ENCODE results near the gene RPS6KL1. TPM values are rescaled to one million over a fixed set of nuclear protein-coding genes. Genes with fewer than 3 reads are reported as not detected.

The RPS6KL1 gene
- total RNA-seq, 1 experiment from 2014 or later: 1.3 TPM

DNA sequence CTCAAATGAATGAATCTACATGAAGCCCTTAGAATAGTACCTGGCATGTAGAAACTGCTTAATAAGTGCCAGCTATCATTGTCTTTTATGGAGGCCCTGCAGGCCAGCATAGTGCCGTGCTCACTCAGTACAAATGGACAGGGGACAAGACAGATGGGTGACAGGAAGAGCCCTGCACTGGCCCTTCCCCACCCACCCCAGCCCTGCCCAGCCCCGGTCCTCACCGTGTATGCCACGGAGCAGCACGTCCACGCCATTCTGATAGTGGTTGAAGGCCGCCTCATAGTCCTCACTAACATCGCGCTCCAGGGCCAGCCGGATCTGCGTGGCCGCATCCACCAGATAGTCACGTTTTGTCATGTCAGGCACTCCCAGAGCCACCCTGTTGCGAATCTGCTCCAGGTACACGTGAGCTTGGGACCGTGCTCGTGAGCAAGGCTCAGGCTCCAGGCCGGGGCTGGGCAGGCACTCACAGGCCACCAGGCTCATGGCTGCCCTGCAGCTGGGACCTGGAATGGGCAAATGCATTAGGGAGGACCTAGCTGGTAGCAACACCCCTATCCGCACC, 1.9 kb downstream of the RPS6KL1 start:
- in situ Hi-C loops (cut with HindIII; ENCODE audit: low pct_unique_long_range_greater_than_20kb, low sequenced_read_pairs): no loop called here
- no peak for DNase-seq (ENCODE audit: low read depth, low spot score)

DNA sequence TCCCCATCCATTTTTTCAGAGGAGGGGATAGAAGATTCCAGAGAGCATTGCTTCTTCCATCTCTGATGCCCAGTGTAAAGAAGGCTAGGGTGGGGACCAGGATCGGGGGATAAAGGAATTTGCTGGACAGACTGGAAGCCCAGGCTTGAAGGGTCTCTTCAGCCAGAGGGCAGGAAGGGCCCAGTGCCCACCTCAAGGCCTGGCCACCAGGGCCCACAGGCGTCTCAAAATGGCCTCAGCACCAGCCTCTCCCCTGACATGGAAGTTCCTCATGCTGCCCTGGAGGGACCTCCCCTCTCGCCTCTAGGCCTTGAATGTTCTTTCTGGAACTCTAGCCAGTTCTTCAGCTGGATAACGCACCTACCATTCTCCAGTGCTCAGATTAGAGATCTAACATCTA, 2.8 kb downstream of the RPS6KL1 start:
- no peak for DNase-seq (ENCODE audit: low read depth, low spot score)
- in situ Hi-C loops (cut with HindIII; ENCODE audit: low pct_unique_long_range_greater_than_20kb, low sequenced_read_pairs): no loop called here

DNA sequence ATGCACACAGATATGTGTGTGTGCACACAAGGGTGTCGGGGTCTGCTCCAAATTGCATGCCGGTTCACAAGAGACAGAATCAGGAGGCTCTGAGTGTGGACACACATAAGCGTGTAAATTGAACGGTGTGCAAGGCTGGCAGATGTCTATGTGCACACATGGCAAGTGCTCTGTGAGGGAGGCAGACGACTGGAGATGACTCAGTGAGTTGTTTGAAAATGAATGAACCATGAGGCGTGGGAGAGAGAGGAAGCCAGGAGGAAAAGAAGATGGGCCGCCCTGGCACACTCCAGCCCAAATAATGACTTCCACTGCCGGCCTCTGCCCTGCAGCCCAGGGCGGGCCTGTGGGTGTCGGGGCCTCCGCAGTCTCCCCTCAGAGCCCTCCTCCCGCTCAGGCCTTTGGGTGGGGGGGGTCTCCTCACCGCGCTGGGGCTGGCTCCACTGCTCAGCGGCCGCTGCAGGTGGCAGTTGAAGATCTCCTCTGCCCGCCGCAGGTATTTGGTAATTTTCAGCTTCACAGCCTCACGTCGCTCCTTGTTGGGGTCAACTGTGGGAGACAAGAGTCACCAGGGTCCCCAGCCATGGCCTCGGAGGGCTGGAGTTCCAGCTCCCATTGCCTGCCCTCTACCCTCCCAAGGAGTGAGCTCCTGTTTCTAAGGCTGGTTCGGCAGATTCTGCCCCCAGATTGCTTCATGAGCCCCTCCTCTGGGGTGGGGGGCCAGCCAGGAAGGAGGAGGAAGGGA, 3.5 kb downstream of the RPS6KL1 start:
- in situ Hi-C loops (cut with HindIII; ENCODE audit: low pct_unique_long_range_greater_than_20kb, low sequenced_read_pairs): no loop called here
- DNase-seq (ENCODE audit: low read depth, low spot score): no peak

DNA sequence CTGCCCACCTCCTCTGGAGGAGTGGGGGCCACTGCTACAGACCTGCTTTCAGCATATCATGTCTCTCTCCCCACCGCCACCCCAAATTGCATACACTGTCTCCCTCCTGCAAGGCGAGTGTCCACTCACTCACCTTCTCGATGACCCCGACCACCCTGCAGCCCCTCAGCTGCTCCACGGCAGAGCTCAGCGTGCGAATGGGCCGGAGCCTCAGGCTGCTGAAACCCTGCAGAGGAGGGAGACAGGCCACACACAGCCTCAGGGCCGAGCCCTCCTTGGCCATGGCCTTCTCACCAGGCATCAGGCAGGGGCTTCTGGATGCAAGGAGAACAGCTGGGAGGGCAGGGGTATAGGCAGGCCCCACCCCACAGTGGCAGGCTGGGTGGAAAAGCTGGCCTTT, 4.7 kb downstream of the RPS6KL1 start:
- no peak for DNase-seq (ENCODE audit: low read depth, low spot score)
- in situ Hi-C loops (cut with HindIII; ENCODE audit: low pct_unique_long_range_greater_than_20kb, low sequenced_read_pairs): no loop called here

DNA sequence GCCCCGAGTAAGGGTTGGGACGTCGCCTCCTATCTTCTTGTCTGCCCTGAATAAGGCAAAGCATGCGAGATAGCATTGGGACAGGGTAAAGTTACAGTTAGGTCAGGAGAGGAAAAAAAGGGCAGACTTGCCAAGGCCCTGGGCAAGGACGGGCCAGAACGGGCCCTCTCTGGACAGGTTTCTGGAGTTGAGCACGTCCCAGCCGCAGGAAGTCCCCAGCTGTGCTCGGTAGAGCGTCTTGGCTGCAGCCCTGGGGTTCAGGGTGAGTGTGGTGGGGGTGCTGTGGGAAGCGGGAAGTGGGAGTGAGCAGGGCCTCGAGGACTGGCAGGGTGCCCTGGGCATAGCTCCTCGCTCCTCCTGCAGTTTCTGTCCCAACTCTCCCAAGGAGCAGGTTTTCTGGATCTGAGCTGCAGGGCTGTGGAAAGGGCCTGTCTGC, 5.4 kb downstream of the RPS6KL1 start:
- in situ Hi-C loops (cut with HindIII; ENCODE audit: low pct_unique_long_range_greater_than_20kb, low sequenced_read_pairs): no loop called here
- DNase-seq (ENCODE audit: low read depth, low spot score): no peak

DNA sequence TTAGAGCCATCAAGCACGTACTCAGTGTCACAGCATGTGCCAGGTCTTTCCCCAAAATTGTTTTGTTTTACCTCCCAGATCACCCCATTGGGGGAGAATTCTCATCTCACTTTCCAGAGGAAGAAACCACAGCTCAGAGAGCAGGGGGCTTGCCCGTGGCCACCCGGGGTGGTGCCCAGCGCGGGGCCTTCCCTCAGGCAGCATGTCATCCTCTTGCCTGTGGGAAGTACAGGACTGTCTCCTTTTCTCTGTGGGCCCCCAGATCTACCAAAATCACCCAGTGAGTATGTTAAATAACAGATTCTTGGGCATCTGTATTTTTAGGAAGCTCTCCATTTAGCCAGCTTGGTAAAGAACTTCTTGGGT, 5.9 kb downstream of the RPS6KL1 start:
- in situ Hi-C loops (cut with HindIII; ENCODE audit: low pct_unique_long_range_greater_than_20kb, low sequenced_read_pairs): no loop called here
- DNase-seq (ENCODE audit: low read depth, low spot score): no peak

DNA sequence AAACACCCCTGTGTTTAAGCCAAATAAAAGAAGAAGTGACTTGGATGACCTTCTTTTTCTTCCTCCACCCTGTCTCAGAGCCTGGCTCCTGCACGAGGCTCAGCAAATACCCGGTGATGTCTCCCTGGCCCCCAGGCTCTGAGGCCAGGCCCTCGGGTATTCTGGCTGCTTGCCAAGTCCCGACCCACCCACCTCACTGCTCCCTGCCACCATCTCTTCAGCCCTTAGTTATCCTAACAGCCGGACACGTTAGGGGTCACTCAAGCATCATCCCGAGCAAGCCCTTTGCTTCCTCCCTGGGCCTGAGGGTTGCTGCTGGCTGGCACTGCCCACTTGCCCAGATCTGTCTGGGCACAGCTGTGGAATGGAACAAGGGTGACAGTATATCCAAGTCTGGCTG, 7.2 kb downstream of the RPS6KL1 start:
- in situ Hi-C loops (cut with HindIII; ENCODE audit: low pct_unique_long_range_greater_than_20kb, low sequenced_read_pairs): no loop called here
- no peak for DNase-seq (ENCODE audit: low read depth, low spot score)

DNA sequence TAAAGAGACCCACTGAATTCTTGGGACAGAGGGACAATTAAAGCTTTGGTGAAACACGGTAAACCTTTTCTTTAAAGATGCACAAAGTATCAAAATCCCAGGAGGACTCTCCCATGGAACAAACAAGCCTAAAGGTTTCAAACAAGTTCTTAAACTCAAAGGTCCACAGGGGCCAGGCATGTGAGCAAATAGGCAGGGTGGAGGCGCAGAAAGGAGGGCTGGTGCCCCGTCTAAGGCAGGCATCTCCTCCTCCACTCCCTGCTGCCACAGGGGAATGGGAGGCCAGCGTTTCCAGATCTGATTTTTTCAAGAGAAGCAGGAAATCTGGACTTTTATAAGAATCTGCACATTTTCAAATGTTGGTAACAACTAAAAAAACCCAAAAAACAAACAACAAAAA, 7.6 kb downstream of the RPS6KL1 start:
- no peak for DNase-seq (ENCODE audit: low read depth, low spot score)
- in situ Hi-C loops (cut with HindIII; ENCODE audit: low pct_unique_long_range_greater_than_20kb, low sequenced_read_pairs): no loop called here

DNA sequence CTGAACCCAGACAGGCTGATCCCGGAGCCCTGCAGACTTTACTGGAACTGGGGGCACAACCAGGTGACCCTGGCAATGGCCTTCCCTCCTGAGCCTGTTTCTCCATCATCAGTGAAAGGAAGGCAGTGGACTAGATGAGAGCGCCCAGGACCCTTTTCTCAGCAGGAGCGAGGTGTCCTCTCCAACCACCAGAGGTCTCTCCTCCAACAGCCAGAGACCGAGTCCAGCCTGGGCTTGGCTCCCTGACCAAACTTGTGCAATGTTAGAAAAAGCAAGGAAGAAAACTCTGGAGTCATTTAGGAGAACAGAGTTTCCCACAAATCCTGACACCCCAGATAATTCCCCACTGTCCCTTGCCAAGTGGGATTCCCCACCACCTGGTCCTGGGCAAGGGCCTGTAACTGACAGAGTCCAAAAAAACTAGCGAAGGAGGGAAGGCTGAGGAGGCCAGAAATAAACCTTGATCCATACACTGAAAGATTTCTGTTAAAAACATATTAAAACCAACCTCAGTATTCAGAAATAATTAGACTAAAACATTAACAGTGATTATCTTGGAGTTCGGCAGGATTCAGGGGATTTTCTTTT, 9.0 kb downstream of the RPS6KL1 start:
- peak; percentile 83 for DNase-seq (ENCODE audit: low read depth, low spot score)
- in situ Hi-C loops (cut with HindIII; ENCODE audit: low pct_unique_long_range_greater_than_20kb, low sequenced_read_pairs): no loop called here

DNA sequence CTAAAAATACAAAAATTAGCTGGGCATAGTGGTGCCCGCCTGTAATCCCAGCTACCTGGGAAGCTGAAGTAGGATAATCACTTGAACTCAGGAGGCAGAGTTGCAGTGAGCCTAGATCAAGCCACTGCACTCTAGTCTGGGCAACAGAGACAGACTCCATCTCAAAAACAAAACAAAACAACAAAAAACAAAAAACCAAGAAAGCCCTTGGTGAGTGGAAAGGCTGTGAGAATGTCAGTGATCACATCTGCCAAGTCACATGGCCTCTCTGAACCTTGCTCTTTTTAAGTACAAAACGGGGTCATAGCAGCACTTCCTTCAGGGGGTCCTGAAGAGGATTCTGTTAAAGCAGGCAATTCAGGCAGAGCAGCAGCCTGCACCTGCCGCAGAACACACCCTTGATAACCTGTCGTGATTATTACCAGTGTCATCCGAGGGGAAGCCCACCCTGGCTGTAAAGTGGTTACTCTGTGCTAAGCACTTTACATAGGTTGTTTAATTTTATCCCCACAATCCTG, 9.6 kb downstream of the RPS6KL1 start:
- in situ Hi-C loops (cut with HindIII; ENCODE audit: low pct_unique_long_range_greater_than_20kb, low sequenced_read_pairs): no loop called here
- DNase-seq (ENCODE audit: low read depth, low spot score): no peak

DNA sequence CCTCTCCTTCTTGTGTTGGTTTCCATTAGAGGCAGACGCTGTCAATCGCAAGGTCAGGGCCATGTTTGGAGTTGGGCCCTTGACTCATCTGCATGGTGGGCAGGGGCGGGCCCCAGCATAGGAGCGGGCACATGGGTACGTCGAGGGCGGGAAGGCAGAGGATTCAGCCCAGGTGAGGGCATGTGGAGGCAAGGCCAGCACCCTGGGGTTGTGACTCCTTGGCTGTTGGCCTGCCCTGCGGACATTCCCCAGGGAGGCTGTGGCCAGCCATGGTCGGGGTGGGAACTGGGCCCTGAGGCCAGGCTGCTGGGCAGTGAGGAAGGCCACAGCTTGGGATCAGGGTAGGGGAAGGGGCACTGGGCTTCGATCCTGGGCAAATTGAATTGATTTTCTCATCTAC, 10.3 kb downstream of the RPS6KL1 start:
- in situ Hi-C loops (cut with HindIII; ENCODE audit: low pct_unique_long_range_greater_than_20kb, low sequenced_read_pairs): no loop called here
- no peak for DNase-seq (ENCODE audit: low read depth, low spot score)

DNA sequence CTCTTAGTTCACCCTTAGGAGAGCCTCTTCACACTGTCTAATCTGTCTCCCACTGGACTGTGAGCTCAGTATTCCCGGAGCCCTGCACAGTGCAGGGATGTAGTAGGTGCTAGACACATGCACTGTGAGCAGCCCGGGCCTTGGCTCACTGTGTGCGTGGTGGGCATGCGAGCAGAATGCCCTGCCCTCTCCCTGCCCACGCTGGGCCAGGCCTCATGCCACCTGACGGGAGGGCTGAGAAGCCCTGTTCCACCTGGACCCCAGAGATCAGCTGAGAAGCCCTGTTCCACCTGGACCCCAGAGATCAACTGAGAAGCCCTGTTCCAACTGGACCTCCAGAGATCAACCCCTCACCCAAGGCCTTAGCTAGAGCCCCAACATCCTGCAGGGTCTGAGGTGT, 10.9 kb downstream of the RPS6KL1 start:
- in situ Hi-C loops (cut with HindIII; ENCODE audit: low pct_unique_long_range_greater_than_20kb, low sequenced_read_pairs): no loop called here
- no peak for DNase-seq (ENCODE audit: low read depth, low spot score)

DNA sequence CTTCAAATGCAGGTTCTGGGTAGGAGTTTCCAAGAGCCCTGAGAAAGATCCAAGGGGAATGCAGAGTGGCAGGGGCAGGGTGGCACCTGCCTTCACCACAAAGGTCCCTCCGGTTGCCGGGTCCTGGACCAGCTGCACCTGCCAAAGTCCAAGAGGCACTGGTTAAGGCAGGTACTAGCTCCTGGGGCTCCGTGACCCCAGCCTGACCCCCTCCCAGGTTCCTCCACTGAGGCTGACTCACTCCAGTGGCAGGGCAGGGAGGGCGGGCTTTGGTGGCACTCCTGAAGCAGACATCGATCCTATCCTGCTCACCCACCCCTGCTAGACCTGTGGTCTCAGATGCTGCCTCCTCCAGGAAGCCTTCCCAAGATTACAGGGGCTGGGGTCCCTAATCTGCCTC, 11.4 kb downstream of the RPS6KL1 start:
- in situ Hi-C loops (cut with HindIII; ENCODE audit: low pct_unique_long_range_greater_than_20kb, low sequenced_read_pairs): no loop called here
- no peak for DNase-seq (ENCODE audit: low read depth, low spot score)

DNA sequence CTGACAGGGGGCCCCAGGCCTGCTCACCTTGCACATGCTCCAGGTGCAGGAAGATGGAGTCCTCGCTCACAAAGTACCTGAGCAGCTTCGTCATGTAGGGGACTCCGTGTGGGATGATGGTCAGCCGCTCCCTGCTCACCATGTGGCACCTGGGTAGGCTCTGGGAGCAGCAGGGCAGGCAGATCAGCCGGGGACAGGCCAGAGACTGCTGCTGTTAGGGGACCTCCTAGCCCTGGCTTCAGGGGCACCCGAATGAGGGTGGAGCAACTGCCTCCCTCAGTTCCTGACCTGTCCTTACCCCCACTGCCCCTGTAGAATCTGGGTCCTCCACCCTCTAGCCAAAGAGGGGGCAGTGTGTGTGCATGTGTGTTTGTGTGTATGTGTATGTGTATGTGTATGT, 11.8 kb downstream of the RPS6KL1 start:
- in situ Hi-C loops (cut with HindIII; ENCODE audit: low pct_unique_long_range_greater_than_20kb, low sequenced_read_pairs): no loop called here
- no peak for DNase-seq (ENCODE audit: low read depth, low spot score)

DNA sequence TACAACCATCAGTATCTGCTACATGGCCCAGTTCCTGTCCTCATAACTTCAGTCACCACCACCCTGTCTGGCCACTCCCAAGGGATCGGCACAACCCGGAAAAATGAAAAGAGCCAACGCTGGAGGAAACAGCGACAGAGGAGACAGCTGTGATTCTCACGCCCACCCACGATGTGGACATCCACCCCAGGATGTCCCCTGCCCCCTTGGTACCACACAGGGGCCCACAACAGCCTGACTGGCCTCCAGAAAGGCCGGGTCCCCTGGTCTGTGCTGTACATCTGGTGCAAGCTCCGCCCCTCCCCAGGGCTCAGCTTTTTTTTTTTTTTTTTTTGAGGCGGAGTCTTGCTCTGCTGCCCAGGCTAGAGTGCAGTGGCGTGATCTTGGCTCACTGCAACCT, 12.5 kb downstream of the RPS6KL1 start:
- DNase-seq (ENCODE audit: low read depth, low spot score): peak; percentile 10
- in situ Hi-C loops (cut with HindIII; ENCODE audit: low pct_unique_long_range_greater_than_20kb, low sequenced_read_pairs): no loop called here

DNA sequence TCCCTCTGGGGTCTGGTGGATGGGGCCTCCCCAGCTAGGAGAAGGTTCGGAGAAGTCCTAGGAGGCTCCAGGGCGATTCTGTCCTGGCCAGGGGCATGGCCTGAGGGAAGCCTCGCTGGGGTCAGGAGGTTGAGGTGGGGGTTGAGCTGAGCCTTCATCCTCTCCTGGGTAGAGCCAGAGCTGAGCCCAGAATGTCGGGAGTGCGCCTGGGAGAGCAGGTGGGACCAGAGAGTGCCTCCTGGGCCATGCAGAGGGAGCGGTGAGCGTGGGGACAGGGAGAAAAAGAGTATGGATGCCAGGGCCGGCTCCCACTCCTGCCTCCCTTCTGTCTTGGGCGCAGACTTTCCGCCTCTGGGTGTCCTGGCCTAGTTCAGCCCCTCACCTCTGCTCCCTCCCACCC, 13.1 kb downstream of the RPS6KL1 start:
- in situ Hi-C loops (cut with HindIII; ENCODE audit: low pct_unique_long_range_greater_than_20kb, low sequenced_read_pairs): no loop called here

DNA sequence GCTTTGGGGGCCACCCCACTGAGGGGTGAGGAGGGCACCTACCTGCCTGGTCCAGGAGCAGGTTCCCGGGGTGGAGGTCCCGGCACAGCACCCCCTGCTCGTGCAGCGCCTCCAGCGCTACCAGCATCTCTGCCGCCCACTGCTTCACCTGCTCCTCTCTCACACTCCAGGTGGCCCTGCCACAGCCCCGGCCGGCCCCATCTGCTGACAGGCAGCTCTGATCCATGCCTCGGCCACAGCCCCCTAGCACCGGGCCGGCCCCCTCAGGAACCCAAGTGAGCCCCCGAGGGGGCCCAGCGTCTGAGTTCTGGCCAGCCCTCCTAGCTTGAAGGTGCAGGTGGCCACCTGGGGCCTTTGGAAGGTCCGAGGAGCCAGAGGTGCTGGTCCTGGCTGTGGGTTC, 13.6 kb downstream of the RPS6KL1 start:
- DNase-seq (ENCODE audit: low read depth, low spot score): no peak
- in situ Hi-C loops (cut with HindIII; ENCODE audit: low pct_unique_long_range_greater_than_20kb, low sequenced_read_pairs): no loop called here

More for the DNA sequence above, 13.1 kb downstream of the RPS6KL1 start:
- no peak for DNase-seq (ENCODE audit: low read depth, low spot score)

DNA sequence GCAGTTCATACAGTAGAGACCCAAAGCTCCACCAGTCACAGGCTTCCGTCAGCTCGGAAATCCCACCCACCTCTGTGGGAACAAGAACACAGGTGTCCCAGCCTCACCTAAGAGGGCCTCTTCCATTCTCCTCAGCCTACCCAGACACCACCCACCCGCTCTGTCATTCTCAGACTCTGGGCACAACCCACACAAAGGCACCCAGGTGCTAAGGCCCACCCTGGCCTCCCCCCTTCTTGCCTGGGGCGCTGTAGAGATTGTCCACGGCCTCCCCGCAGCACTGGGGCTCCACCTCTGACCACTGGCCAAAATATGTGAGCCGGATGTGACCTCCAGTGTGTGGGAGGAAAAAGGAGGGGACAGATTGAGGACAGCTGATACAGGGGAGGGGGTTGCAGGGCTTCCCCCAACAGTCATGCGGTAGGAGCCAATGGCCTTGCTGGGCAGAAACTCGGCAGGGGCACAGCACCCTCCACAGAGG, 14.2 kb downstream of the RPS6KL1 start:
- in situ Hi-C loops (cut with HindIII; ENCODE audit: low pct_unique_long_range_greater_than_20kb, low sequenced_read_pairs): no loop called here
- DNase-seq (ENCODE audit: low read depth, low spot score): no peak

DNA sequence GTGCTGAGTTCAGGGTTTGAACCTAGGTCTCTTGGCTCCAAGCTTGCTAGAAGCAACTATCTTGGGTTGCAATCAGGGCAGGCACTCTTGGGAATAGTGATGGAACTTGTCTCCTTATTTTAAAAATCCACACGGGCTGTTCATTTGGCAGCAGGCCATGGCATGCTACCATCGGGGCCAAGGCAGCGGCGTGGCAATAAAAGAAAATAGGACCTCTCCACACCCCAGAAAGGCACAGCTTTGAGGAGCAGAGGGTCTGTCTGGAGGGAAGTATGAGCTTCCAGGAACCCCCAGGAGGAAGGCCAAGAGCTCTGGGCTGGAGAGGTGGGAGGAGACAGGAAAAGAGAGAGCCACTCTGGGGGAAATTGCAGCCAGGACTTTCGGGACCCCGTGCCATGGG, 15.3 kb downstream of the RPS6KL1 start:
- in situ Hi-C loops (cut with HindIII; ENCODE audit: low pct_unique_long_range_greater_than_20kb, low sequenced_read_pairs): no loop called here
- DNase-seq (ENCODE audit: low read depth, low spot score): no peak
